HG02852 (cell line): Measurements from ENCODE around the gene SPTLC2.

Experiments
- ATAC-seq: cut with Tn5 transposase; IDR thresholded peaks from one replicate; pipeline ENCODE4 v1.9.1; 2021; ENCODE audit warnings: mild to moderate bottlenecking, moderate library complexity; ENCODE audit not compliant: unreplicated experiment

Gene SPTLC2

DNA sequence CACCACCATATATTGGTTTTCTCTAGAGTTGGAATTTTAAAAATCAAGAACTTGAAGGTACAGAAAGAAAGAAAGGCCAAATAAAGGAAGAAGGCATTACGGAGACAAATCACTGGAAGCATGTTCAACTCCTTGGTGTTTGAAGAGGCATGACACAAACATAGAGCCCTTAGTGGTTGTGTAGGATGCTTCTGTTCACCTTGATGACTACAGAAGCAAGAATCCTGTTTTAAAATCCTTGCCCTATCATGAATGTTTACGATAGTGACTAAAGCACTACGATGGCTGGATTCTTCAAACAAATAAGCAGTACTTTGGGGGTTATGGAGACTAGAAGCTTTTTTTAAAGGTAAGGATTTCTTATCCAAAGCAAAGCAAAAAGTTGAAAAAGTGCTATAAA is 107.6 kb downstream of the SPTLC2 start:
- no peak for ATAC-seq

DNA sequence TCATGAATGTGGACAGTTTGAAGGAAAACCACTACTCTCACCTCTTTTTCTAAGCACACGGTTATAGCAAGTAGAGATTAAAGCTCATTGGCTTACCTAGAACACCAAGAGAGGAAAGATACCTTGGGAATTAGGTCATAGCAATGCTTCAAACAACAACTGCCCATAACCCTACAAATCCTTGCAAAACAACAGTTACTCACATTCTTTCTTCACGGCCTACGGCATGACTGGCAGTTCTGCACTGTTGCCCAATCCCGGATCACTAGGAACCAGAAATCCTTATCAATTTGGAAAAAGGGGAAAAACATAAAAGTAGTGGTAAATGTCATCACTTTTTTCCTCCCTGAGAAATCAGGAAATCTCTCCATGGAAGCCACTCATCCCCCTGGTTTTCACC is 108.2 kb downstream of the SPTLC2 start:
- no peak for ATAC-seq

DNA sequence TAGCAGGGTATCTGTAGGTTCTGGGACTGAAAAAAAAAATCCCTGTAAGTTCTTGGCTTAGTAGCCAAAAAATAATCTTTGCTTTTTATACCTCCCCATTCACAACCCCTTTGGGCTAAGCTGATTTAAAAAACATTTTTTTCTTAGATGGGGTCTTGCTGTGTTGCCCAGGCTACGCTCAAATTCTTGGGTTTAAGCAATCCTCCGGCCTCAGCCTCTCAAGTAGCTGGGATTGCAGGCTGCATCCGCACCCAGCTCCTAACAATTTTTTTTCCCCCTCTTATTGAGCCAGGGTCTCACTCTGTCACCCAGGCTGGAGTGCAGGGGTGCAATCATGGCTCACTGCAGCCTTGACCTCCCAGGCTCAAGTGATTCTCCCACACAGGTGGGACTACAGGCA is 108.7 kb downstream of the SPTLC2 start:
- ATAC-seq, result no peak

DNA sequence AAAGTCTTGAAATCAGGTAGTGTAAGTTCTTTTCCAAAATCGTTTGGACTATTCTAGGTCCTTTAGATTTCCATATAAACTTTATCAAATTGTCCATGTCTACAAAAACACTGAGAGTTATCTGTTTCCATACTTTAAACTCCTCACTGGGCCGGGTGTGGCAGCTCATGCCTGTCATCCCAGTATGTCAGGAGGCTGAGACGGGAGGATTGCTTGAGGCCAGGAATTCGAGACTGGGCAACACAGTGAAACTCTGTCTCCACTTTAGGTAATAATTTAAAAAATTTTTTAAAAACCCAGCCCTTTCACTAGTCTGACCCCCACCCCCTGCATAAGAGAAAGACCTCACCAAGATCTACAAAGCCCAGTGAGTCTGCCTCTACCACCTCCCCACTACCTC is 111.4 kb downstream of the SPTLC2 start:
- ATAC-seq, result no peak

DNA sequence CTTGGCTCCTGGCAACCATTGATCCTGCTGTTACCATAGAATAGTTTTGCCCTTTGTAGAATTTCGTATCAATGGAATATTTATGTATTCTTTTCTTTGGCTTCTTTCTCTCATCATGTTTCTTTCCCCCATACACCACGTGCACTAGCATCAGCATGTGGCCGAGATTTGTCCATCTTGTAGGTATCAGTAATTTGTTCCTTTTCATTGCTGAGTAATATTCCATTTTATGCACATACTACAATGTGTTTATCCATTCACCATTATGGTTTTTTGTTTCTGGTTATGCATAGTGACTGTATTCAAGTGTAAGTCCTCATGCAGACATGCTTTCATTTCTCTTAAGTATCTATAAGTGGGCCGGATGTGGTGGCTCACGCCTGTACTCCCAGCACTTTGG is 113.3 kb downstream of the SPTLC2 start:
- ATAC-seq, result no peak

DNA sequence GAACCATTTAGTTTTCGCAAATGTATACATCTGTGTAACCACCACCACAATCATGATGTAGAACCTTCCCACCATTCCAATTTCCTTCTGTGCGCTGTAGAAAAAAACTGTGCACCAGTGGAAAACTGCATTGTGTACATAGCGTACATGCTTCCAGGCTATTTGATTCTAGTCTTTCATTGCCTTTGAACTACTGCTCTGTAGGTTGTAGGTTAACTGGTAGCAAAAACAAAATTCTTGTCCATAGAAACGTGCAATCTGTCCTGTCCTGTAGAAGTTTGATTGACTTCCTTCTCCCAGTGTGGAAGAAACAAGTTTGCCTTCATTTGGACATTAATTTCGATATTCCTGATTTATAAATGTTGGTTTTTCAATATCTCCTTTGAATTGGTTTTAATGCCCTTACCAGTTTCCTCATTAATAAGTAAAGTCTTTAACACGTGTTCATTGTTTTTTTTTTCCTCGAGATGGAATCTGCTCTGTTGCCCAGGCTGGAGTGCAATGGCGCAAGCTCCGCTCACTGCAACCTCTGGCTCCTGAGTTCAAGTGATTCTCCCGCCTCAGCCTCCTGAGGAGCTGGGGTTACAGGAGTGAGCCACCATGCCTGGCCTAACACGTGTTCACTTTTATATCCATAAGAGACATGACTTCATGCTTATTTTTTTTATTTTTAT is 114.2 kb downstream of the SPTLC2 start:
- no peak for ATAC-seq

DNA sequence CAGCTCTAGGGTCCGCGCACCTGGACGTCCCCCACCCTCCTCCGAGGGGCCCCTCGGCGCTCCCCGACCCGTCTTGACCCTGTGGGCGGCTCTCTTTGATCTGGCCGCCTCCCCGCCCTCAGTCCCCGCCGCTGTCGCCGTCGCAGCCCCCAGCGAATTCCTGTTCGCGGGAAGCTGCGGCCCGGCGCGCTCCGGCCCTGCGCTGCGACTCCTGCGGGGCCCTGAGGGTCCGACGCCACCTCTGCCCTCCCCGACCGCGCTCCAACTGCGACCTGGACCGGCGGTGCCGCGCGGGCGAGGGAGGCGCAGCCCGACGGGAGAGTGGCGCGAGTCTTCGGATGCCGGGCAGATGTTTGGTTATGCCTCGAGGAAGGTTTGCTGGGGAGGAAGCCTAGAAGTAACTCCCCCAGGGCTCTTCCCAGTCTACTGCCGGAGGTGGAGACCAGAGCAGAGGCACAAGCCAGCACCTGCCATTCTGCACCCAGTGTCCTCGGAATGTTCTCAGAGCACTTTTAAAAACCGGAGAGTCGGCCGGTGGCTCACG is 117.4 kb downstream of the SPTLC2 start:
- peak; percentile 36 for ATAC-seq

DNA sequence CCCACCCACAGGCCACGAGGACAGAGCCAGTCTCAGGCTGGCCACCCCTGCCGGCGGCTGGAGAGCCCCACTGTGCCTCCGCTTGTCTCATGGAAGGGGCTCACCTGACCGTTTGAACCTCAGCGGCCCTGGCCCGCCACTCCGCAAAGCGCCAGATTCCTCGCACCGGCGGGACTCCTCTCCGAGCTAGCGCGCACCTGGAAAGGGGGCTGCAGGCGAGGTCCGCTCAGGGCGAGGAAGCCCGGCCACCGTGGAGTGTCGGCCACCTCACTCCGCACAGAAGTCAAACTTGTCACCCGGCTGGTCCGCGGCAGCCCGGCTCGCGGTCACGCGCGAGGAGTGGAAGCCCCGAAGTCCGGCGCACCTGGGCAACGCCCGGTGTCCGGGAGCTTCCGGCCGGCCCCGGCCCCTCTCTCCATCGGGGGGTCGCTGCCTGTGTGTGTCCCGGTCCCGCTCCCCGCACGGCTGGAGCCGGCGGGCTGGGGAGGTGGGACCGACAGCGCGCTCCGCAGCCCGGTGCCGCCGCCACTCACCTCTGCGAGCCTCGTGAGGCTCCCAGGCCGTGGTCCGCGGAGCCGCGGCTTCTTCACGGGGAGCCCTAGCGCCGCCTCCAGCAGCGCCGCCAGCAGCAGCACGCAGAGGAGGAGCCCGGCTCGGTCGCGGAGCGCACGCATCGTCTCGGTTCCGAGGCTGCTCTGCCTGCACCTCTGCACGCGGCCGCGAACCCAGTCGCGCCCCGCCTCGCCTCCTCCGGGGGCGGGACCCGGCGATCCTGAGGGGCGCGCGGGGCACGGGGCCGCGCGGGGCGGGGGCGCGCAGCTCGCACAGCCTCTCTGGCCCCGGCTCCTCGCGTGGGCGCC is 118.1 kb downstream of the SPTLC2 start, which contains the start of gene ISM2:
TSS of gene ISM2 (minus strand) at position 697 of the 860 bp plus-strand sequence. CDS start at position 674, 23 bp downstream.
- peak; percentile 70 for ATAC-seq

DNA sequence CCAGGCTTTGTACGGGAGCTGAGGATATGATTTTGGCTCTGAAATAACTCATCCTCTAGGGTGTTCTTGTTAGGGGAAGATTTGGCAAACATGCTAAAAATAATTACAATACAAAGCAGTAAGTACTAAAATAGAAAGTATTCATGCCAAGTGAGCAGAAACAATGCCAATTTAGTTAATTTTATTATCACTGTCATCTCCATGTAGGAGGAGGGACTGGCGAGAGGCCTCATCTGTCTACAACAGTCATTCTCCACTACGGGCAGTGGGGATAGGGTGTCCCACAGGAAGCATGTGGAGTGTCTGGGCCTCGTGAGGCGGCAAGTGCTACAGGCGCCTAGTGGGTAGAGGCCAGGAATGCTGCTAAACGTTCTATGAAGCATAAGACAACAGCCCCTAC is 121.1 kb downstream of the SPTLC2 start:
- no peak for ATAC-seq

DNA sequence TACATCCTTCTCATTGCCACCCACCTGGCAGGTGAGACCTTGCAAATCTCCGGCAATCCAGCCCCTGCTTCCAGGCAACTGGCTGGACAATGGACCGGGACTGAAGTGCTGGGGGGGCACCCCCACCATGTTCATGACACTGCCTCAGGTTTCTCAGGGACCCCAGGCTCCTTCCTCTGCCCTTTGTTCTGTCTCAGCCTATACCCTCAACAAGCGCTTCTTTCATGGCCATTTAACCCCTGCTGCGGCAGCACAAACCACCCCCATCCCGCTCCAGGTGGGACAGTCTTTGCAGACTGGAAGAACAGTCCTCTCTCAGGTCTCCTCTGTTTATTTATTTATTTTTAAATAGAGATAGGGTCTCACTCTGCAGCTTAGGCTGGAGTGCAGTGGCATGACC is 125.4 kb downstream of the SPTLC2 start:
- no peak for ATAC-seq

DNA sequence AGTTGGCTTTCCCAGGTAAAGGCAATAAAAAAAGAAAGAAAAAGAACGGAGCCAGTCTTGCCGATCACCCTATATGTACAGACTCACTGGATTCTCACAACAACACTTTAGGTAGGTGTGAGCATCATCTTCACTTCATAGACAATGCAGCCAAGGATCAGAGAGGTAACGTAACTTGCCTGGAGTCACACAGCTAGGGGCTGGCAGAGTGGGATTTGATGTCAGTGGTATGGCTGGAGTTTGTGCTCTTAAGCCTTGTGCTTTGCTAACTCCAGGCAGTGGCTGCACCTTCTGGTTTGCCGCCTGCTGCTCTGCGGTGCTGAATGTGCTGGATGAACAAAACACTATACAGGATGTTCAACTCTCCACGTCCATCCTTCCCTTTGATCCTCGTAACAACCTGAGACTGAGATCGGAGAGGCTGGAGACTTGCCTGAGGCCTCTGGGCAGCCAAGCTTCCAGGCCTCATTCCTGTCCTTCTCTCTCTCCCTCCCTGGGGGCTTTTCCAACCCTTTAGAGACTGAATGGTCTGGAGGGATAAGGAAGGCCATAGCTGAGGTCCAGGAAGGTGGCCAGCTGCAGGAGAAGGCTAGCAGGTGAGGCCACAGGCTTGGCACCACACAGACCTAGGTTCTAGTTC is 126.0 kb downstream of the SPTLC2 start:
- ATAC-seq, result no peak

DNA sequence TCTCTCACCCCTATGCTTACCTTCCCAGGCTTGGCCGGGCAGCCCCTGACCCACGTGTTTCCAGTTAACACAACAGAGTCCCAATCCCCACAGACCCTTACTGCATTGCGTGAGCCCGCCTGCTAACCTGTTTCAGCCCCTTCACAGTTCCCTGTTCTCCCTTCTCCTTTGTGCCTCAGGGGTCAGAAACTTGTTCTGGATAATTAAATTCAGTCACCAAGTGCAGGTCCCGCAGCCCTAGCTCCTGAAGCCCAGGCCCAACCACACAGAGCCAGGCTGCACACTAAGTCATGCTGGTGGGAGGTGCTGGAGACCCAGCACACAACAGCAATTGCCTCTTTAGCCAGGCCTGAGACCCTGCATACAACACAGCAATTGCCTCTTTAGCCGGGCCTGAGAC is 127.4 kb downstream of the SPTLC2 start:
- ATAC-seq, result no peak

DNA sequence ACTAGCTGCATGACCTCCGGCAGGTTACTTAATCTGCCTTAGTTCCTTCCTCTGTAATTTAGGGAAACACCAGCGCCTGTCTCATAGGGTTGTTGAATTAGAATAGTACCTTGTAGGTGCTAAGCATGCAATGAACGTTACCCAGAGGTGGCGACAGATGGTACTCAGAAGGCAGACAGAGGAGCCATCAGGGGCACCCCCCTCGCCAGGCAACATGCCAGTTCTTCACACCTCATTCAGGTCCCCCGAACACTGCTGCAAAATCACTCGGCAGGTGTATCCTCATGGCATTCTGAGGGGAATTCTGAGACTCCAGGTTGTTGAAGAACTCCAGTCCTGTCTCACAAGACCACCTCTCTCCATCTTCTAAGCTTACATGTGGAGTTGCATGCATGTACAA is 127.9 kb downstream of the SPTLC2 start:
- no peak for ATAC-seq

DNA sequence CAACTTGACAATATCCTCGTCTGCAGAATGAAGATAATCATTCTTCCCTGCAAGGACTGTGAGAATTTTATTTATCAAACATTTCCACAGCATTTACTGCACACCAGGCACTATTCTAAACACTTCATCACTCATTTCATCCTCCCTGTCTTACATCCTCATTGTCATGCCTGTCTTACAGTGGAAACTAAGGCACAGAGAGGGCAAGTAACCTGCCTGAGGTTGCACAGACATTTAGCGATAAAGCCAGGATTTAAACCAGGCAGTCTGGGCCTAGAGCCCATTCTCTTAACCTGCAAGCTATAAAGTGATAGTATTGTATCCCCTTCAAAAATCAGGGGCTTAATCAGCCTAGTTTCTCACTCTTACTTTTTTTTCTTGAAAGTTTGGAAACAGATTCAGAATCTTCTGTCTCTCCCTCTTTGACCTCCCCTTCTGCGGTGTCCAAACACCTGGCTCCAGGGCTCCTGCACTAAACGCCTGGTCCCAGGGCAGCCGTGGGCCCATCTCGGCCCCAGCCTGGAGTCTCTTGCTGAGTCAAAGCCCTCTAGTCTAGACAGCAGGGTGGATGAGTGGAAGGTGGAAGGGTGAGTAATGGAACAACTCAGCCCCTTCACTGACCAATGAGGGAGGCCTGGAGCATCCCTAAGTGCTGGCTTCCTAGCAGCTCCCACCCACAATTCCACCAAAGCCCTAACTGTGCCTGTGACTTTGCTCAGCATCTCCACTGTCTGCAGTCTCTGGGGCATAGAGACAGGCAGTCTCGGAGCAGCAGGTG is 130.3 kb downstream of the SPTLC2 start:
- ATAC-seq, result no peak

DNA sequence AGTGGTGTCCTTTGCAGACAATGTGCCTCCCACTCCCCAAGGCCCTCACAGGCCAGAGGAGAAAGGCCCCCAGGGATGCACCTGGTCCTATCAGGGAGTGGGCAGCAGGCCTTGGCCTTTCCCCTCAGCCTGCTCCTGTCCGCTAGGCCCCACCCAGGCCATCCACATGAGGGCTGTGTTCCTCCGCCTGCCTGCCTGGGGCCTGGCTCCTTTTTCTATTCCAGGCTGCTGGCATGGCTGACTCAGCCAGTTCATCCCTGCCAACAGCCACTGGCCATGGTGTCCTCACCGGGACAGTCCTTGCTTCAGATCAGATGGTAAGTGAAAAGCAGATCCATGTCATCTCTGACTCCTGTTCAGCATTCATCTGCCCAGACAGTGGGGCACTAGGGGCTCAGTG is 131.2 kb downstream of the SPTLC2 start:
- ATAC-seq, result no peak

DNA sequence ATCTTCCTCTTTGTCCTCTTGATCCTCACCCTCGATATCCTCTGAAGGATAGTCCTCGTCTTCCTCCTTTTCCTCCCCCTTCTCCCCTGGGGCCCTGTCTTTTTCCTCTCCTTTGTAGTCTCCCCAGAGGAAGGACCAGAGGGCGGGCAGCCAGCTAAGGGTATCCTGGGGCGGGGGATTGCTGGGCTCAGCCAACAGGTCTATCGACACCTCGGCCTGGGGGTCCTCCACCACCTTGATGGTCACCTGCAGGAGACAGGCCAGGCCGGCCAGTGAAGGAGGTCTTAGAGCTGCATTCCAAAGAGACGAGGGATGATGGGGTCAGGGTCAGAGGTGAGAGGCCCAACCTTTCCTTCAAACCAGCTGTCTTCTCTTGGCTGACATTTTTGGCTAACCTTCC is 134.0 kb downstream of the SPTLC2 start:
- ATAC-seq, result no peak

DNA sequence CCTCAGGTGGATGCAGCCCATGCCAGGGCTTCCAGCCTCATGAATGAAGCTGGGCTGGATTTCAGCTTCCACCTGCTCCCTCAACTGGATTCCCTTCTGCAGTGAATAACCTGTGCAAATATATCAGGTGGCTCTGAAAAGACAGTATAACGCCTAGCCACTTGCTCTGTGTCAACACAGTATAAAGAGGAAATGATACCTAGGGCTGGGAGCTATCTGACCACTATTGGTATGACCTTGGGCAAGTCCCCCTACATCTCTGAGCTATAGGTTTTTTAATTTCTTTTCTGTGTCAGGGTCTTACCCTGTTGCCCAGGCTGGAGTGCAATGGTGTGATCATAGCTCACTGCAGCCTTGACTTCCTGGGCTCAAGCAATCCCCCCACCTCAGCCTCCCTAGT is 137.6 kb downstream of the SPTLC2 start:
- peak; percentile 96 for ATAC-seq

DNA sequence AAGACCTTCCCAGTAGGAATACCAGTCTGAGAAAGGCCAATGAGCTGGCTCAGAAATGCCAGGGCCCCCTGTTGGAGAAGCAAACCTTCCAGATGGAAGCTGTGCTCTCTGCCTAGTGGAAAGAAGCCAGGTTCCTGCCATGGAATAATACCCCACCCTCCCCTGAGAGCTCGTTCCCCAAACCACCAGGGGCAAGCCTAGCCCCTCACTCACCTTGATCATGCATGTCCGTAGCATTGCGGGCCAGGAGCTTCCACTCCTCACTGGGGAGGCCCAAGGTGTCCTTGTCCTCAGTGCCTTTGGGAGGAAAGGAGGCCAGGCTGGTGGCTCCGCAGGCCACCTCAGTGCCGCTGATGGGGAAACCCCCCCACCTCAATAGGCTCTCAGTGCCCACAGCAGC is 138.4 kb downstream of the SPTLC2 start:
- no peak for ATAC-seq

DNA sequence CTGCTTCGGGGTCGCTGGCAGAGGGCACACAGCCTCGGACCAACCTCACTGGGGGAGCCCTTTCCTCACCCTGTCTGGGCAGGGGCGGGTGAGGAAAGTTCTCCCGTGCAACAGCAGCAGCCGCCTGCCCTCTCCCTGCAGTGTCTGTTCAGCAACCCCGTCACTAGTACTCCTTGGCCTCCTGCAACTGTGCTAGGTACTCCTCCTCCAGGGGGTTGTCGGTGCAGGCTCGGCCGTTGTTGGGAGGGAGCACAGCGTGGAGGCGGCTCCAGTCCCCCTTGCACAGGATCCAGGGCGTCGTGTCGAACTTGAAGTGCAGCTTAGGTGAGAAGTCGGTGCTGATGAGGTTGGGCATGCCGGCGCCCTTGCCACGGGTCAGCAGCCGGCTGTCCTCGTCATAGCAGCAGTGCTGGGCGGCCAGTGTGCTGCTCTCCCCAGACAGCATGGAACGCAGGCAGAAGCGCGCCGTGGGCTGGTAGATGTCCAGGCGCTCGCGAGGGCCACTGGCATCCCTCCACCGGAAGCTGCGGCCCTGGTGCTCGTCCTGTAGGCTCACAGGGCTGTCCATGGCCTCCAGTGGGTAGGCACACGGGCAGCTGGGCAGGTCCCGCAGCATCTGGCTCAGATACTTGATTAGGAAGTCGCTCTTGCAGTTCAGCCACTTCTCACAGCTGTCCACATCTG is 140.9 kb downstream of the SPTLC2 start:
- ATAC-seq, result no peak

DNA sequence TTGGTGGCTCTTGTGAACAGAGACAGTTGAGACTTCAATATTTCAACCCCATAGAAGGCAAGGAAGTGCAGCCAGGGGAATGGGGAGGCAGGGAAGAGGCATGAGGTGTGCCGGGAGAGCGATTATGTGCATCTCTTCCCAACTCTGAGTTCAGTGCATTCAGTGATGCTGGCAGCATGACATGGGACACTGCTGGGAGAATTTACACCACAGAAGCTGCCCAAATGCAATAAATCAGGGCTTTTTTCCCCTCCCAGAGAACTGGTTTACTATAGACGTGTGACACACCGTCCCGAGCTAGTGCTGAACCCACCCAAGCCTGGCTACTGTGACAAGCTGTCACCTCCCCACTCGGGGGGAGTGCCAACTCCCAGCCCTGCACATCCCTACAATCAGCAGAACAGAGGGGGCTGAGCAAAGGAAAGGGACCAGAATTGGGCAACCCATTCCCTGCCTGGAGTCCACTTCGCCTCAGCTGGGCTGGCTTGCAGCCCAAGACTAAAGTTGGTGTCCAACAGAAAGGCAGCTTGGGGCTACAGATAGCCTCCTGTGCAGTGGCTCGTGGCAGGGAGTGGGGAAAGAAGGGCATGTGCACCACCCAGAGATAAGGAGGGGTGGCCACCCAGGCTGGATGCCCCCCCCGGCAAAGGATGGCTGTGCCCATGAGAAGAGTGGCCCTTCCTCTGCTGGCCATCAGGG is 141.8 kb downstream of the SPTLC2 start:
- no peak for ATAC-seq
